ENCODE measurements around the gene BPTF.
A peak's percentile ranks its signal among the peaks of the same experiment; 100 is the strongest.
"Not testable (repeated sequence)": the region's sequence is repeated elsewhere in the genome, so short reads cannot be mapped to it uniquely, and the experiment has no call there.

BPTF gene

DNA sequence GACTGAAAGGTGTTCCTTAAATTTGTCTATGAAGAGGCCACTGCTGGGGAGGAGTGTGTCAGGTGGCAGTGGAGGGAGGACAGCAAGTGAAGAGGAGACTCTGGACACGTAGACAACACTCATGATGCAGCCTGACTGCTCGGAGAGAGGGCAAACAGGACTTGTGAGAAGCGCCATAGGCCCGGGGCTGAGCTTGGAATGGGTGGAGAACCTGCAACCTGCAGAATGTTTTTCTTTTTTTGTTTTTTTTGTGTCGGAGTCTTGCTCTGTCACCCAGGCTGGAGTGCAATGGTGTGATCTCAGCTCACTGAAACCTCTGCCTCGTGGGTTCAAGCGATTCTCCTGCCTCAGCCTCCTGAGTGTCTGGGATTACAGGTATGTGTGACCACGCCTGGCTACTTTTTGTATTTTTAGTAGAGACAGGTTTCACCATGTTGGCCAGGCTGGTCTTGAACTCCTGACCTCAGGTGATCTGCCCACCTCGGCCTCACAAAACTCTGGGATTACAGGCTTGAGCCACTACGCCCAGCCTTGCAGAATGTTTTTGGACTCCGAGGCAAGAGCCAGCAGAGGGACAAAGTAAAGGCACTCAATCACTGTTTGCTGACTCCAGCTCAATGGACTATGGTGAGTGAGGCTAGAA is 189.9 kb downstream of the BPTF start:
- DNase-seq (ENCODE audit: low read depth in 2 of 2), result no peak

DNA sequence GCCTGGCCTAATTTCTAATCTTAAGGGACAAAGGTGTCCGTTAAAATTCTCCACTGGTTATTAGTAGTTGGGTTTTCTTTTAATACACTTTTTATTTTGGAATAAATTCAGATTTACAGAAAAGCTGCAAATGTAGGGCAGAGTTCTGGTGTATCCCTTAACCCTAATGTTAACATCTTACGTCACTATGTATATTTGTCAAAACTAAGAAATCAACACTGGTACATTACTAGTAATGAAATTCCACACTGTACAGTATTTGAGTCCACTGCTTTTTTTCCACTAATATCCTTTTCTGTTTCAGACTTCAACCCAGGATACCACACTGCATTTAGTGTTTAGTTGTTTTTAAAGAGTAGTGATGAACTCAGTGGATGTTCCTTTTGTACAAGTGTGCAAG is 191.5 kb downstream of the BPTF start:
- no peak for DNase-seq (ENCODE audit: low read depth in 2 of 2)

- not testable (repeated sequence) for DNase-seq (ENCODE audit: low read depth in 2 of 2)
Observed at GRCh38 chr17:68018493-68018892, 193.2 kb downstream of the BPTF start.

GRCh38 chr17:68019336-68019674 is 194.0 kb downstream of the BPTF start:
- no peak for DNase-seq (ENCODE audit: low read depth in 2 of 2)

GRCh38 chr17:68019675-68020408 is 194.5 kb downstream of the BPTF start:
- peak; percentile 94 to 97 for DNase-seq (ENCODE audit: low read depth in 2 of 2)

DNA sequence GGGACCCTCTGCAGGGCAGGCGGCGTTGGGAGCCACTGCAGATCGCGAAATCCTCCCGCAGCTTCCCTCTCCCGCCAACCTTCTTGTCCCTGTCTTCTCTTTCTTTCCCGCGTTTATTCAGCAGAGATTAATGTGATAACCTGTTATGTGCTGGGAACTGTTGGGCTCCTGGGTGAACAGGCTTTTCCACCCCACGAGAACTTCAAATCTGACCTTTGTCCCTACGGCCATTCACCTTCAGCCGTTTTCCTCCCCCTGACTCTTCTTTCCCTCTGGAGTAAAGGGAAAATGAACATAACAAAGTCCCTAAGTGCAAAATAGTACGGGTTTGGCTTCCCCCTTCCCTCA is 195.1 kb downstream of the BPTF start:
- DNase-seq (ENCODE audit: low read depth in 2 of 2), result no peak

GRCh38 chr17:68020791-68021190 is 195.5 kb downstream of the BPTF start:
- DNase-seq (ENCODE audit: low read depth in 2 of 2), result not testable (repeated sequence)

DNA sequence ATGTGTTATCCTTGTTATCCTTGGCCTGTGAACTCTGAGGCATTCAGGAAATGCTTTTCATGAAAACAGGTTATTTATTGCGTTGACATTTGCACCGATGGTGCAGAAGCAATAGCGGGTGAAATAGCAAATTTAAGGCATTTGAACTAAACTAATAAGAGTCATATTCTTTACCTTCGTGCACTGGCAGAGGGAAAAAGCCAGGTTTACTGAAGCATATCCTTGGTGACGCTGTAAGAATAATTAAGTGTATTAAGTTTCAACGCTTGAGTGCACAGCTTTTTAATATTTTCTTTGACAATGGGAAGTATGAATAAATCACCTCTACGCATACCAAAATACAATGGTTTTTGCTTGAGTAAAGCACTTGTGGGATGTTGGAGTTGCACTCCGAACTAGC is 196.7 kb downstream of the BPTF start:
- DNase-seq (ENCODE audit: low read depth in 2 of 2), result no peak

DNA sequence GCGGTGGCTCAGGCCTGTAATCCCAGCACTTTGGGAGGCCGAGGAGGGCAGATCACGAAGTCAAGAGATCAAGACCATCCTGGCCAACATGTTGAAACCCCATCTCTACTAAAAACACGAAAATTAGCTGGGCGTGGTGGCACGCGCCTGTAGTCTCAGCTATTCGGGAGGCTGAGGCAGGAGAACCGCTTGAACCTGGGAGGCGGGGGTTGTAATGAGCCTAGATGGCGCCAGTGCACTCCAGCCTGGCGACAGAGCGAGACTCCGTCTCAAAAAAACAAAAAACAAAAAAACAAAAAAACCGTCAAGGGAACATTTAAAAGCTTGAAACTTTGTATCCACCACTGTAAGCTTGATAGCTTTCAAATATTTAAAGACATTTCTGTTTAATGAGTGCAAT is 197.2 kb downstream of the BPTF start:
- DNase-seq (ENCODE audit: low read depth in 2 of 2), result not testable (repeated sequence)

DNA sequence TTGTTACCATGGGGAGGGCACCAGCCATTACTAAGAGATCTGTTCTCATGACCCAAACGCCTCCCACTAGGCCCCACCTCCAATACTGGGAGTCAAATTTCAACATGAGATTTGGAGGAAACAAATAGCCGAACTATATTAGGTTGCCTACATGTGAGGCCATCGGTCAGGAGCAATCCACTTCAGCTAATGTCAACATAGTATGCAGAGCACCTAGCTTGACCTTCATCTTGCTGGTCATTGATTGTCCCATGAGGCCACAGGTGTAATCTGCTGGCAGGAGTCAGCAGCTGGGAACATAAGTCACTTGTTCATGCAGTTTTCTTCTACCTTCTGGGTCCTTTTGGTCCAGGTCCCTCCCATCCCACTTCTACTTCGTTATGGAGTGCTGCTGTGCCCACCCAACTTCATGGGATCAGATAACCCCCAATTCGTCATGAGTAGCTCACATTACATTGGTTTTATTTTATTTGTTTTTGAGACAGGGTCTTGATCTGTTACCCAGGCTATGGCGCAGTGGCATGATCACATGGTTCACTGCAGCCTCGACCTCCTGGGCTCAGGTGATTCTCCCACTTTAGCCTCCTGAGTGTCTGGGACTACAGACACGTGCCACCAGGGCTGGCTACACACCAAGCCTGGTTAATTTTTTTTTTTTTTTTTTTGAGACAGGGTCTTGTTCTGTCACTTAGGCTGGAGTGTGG is 204.4 kb downstream of the BPTF start:
- no peak for DNase-seq (ENCODE audit: low read depth in 2 of 2)
